MCF 10A (cell line): ENCODE data around the gene NGF. TPM values are rescaled to one million over a fixed set of nuclear protein-coding genes. Genes with fewer than 3 reads are reported as not detected.

Experiments
- BruUV-seq: library from RNA; stranded (reverse); fragments of 400-500 nt; replicated peaks from 2 replicates; lab custom pipeline; 2021; lab: Mats Ljungman, UMichigan
- CTCF ChIA-PET: fragments of 300-600 bp; sonication (Branson Sonifier 250); formaldehyde crosslinking; extraction: SDS; loops from one replicate; lab custom pipeline; 2021; ENCODE audit warnings: antibody characterized with exemption, inconsistent platforms; lab: Yijun Ruan, JAX
- POLR2A ChIA-PET: fragments of 300-600, 350-650 bp; sonication (Branson Sonifier 250); formaldehyde crosslinking; extraction: SDS; loops from one replicate; lab custom pipeline; 2020; ENCODE audit warnings: antibody characterized with exemption, inconsistent platforms; lab: Yijun Ruan, JAX
- DNase-seq: peaks from one replicate; pipeline ENCODE4 v3.0.0-alpha.2; 2018; ENCODE audit not compliant: unreplicated experiment
- H3K27ac Mint-ChIP-seq: one replicate; pipeline ENCODE4 v1.8.0; 2022; ENCODE audit warnings: mild to moderate bottlenecking, low read depth, mixed read lengths; ENCODE audit not compliant: unreplicated experiment
- H3K27me3 Mint-ChIP-seq: one replicate; pipeline ENCODE4 v1.8.0; 2022; ENCODE audit warnings: mixed read lengths; ENCODE audit not compliant: insufficient read depth, unreplicated experiment
- H3K36me3 Mint-ChIP-seq: one replicate; pipeline ENCODE4 v1.8.0; 2022; ENCODE audit warnings: mild to moderate bottlenecking, moderate library complexity, mixed read lengths; ENCODE audit not compliant: insufficient read depth, unreplicated experiment
- H3K4me1 Mint-ChIP-seq: one replicate; pipeline ENCODE4 v1.8.0; 2022; ENCODE audit warnings: mixed read lengths; ENCODE audit not compliant: insufficient read depth, unreplicated experiment
- H3K4me3 Mint-ChIP-seq: one replicate; pipeline ENCODE4 v1.8.0; 2022; ENCODE audit warnings: mild to moderate bottlenecking, moderate library complexity, mixed read lengths; ENCODE audit not compliant: unreplicated experiment
- H3K9me3 Mint-ChIP-seq: one replicate; pipeline ENCODE4 v1.8.0; 2022; ENCODE audit warnings: mixed read lengths; ENCODE audit not compliant: unreplicated experiment
- intact Hi-C: fragments of 100-400 bp; cut with micrococcal nuclease; formaldehyde crosslinking; loops from 2 replicates; pipeline ENCODE4 v1.14.1; 2022
- total RNA-seq: library from RNA; stranded (reverse); gene quantifications from 2 replicates; pipeline ENCODE4 v1.2.3, GENCODE V29; 2022
- TF ChIP-seq, protein P1 (sequence below): fragments of 200-600 bp; IDR thresholded peaks from one replicate; pipeline ENCODE4 v1.8.0; 2022; ENCODE audit warnings: antibody characterized with exemption, mild to moderate bottlenecking; ENCODE audit not compliant: unreplicated experiment

NGF gene
- total RNA-seq, 1 experiment from 2014 or later, result 1.1 TPM

- Mint-ChIP-seq H3K36me3 (no peaks in the 10 kb centered on the region), H3K27ac (no peak overlapping the region), H3K4me1 (no peaks in the 10 kb centered on the region), H3K27me3 (no peaks in the 10 kb centered on the region), H3K9me3 (peaks cover 23% of the 10 kb centered on the region), H3K4me3 (no peak overlapping the region)
- ChIA-PET CTCF (interaction anchor here (0.8 to 1.1 kb wide), 2 partner anchors 54 to 567 kb away, joined by 3 read pairs; no protein-coding TSS in a partner anchor), POLR2A (no interaction called here)
- no peak for DNase-seq
- intact Hi-C loops, result no loop called here
- no TSS peak for BruUV-seq
- TF ChIP-seq, protein P1, sequence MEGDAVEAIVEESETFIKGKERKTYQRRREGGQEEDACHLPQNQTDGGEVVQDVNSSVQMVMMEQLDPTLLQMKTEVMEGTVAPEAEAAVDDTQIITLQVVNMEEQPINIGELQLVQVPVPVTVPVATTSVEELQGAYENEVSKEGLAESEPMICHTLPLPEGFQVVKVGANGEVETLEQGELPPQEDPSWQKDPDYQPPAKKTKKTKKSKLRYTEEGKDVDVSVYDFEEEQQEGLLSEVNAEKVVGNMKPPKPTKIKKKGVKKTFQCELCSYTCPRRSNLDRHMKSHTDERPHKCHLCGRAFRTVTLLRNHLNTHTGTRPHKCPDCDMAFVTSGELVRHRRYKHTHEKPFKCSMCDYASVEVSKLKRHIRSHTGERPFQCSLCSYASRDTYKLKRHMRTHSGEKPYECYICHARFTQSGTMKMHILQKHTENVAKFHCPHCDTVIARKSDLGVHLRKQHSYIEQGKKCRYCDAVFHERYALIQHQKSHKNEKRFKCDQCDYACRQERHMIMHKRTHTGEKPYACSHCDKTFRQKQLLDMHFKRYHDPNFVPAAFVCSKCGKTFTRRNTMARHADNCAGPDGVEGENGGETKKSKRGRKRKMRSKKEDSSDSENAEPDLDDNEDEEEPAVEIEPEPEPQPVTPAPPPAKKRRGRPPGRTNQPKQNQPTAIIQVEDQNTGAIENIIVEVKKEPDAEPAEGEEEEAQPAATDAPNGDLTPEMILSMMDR, result no peak
Observed at GRCh38 chr1:115238336-115239147, 99.5 kb downstream of the NGF start.

- no peak overlapping the region for H3K4me3 Mint-ChIP-seq
- no TSS peak for BruUV-seq
- H3K4me1 Mint-ChIP-seq, result no peaks in the 10 kb centered on the region
- H3K9me3 Mint-ChIP-seq, result peaks cover 23% of the 10 kb centered on the region
- TF ChIP-seq, protein P1, result no peak
- DNase-seq, result no peak
- intact Hi-C loops, result no loop called here
- POLR2A ChIA-PET, result no interaction called here
- H3K36me3 Mint-ChIP-seq, result no peaks in the 10 kb centered on the region
- H3K27me3 Mint-ChIP-seq, result no peaks in the 10 kb centered on the region
- no peak overlapping the region for H3K27ac Mint-ChIP-seq
- CTCF ChIA-PET, result no interaction called here
Observed at GRCh38 chr1:115237507-115237906, 100.5 kb downstream of the NGF start.

DNA sequence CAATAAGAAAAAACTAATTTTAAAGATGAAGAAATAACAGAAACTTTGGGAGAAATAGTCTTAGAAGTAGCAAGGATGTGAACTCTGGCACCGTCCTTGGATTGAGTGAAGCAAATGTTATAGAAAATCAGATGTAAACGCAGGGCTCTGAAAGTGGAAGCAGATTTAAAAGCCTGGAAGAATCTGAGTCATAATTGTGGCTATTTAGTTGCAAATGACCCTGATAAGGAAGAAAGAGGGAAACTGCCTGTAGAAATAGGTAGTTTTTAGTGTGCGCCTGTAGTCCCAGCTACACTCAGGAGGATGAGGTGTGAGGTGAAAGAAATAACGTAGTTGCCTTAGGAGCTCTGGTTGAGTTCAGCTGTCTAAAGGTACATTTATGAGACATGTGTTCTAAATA lies 101.0 kb downstream of the NGF start:
- Mint-ChIP-seq H3K27me3 (no peaks in the 10 kb centered on the region), H3K4me1 (no peaks in the 10 kb centered on the region), H3K27ac (no peak overlapping the region), H3K36me3 (no peaks in the 10 kb centered on the region), H3K4me3 (no peak overlapping the region), H3K9me3 (peaks cover 23% of the 10 kb centered on the region)
- BruUV-seq, result no TSS peak
- intact Hi-C loops, result no loop called here
- DNase-seq, result no peak
- ChIA-PET CTCF (no interaction called here), POLR2A (no interaction called here)
- TF ChIP-seq, protein P1, result no peak

Other genes starting within 250 kb of the NGF start
- 0.42 TPM in 1 of 2 replicates, not detected in the other for gene TSPAN2, start 248.7 kb downstream of the NGF start, total RNA-seq